GM21367 (cell line): Measurements from ENCODE around the gene MOB3B.

ENCODE experiments used
- ATAC-seq: cut with Tn5 transposase; IDR thresholded peaks from one replicate; pipeline ENCODE4 v1.9.1; 2021; ENCODE audit not compliant: unreplicated experiment

Gene MOB3B

DNA sequence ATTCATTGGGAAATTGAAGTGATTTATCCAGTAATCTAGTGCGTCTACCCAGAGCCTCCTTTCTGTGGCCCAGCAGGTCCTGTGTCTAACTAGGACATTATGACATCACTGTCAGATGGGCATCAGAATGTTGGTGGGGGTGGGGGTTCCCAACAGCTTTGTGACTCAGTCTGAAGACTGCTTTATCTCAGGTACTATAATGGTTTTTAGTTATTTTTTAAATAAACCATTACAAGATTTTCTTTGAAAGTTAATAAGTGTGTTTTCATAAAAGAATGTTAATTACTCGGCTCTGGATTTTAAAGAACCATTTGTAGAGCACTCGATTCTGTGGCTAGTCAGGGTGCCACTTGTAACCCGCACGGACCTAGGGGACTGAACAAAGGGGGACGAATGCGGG, 232.6 kb downstream of the MOB3B start, which contains the start of gene EQTN:
TSS of gene EQTN (minus strand) at position 101 of the 400 bp plus-strand sequence. CDS start at position 6, 95 bp downstream.
- no peak for ATAC-seq

DNA sequence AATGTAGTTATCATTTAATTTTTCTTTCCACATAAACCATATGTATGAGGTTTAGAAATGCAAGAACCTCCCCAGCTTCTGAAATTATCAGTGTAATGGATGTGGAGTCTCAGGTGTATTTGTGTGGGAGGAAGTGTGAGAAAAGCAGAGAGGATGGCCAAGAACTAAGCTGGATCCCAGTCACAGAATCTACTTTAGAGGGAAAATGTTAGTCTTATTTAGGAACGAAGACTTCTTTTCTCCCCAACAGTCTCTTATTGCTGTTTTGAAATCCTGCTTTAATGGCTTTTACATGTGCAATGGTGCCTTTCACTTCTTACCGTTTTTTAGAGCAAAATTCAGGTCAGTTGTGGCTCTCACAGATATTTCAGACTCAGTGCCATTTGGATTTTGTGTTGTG, 235.6 kb downstream of the MOB3B start:
- ATAC-seq, result no peak

GRCh38 chr9:27292659-27293405, 236.8 kb downstream of the MOB3B start:
- no peak for ATAC-seq

DNA sequence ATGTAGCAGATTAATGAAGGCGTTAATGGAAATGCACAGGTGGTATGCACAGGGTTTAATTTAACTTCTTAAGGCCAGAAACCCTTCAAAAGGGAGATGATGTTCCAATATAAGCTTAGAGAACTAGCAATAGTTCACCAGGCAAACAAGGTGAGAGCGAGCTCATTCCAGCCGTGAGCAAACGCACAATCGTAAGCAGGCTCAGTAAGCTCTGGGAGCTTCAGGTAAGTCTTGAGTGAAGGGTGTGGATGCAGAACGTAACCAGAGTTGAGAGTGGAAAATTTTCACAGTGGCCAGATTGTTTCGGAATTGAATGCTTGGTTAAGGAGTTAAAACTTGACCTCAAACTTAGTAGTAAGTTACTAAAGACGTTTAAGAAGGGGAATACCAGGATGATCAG, 238.3 kb downstream of the MOB3B start:
- no peak for ATAC-seq

DNA sequence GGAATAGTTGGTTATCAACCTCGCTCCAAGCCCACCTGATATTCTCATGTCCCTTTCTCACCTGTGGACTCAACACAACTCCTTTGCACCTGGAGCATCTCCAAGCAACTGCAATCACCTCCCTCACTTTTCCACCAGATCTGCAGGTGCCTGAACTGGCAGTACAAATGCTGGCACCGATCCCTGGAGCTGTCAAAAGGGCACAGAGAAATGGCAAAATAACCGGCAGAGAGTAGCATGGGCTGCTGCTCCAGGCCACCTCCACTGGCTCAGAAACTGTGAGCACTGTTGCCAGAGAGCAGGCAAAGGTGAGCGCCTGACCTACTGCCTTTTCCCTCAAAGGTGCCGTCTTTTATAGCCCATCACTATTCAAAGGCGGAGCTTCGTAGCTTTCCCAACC, 247.3 kb downstream of the MOB3B start:
- ATAC-seq, result no peak

DNA sequence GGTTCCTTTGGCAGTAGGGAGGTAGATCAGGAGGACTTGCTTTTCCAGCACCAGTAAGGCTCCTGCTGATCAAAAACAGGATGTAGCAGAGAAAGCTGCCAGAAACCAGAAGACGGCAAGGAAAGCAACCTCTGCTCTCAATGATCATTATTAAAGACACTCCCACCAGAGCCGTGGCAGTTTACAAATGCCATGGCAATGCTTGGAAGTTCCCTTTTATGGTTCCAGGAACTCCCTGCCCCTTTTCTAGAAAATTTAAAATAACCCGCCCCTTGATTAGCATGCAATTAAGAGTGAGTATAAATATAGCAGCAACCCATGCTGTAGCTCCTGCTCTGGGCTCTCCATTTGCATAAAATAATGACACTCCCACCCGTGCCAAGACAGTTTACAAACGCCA, 248.8 kb downstream of the MOB3B start:
- no peak for ATAC-seq

DNA sequence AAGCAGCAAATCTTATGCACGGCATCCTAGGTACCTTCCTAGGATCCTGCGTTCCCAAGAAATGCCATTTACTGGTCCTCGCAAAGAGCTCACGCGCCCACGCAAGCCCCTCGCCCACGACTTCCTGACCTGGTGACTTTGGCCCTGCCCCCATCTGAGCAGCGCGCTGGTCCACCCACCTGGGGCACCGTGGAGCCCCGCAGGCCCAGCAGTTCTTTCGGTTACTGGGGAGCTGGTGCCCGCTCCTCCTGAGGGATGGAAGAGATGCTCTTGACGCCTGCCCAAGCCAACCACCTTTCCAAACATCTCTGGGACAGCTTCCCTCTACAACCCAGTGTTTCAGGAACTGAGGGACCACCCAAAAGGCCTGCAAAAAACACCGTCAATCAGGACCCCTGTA, 249.4 kb downstream of the MOB3B start:
- no peak for ATAC-seq

GRCh38 chr9:27279611-27280010, 250.0 kb downstream of the MOB3B start:
- ATAC-seq, result no peak

DNA sequence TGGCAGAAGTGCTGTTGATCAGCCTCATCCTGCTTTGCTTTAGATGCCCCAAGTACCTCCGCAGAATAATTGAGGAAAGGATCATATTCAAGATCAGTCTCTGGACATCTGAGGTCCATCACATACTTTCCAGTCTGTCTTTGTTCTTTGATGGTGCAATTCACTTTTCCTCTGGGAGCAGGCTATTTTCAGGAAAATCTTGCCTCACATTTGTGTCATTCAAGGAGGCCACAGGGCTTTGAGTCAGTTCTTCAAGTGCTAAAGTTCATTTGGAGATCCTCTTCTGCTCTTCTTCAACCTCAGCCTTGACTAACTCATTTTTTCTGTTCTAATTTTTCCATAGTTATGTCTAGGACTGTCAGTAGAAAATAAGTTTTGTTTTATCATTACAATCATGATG, 251.2 kb downstream of the MOB3B start:
- no peak for ATAC-seq

GRCh38 chr9:27276193-27277030, 253.2 kb downstream of the MOB3B start:
- no peak for ATAC-seq
